ENCODE results near the gene OGA. TPM values are rescaled to one million over a fixed set of nuclear protein-coding genes. Genes with fewer than 3 reads are reported as not detected.

OGA gene
- total RNA-seq, 2 donors from 2014 or later: 131 to 241 TPM

DNA sequence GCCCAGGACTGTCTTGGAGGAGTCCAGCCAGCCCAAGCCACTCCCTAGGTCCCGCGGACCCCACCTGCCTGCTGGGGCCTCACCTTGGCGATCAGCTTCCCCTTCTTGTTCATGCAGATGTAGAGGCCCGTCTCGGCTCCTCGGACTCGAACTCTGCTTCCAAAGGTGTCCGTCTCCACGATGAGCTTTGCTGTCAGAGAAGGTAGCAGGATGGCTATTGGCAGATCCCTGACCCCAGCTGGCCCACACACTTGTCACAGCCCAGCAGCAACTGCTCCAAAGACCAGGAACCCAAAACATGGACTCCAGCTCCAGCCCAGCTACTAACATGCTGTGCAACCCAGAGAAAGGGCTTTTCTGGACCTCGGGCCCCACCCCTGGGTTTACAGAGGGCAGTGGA lies 46.9 kb downstream of the OGA start:
- Histone ChIP-seq H3K4me1 (ENCODE audit: control insufficient read depth in 1 of 2, low read depth in 2 of 2) (peaks cover 6 to 12% of the 10 kb centered on the region in 2 donors), H3K9me3 (no peaks in the 10 kb centered on the region), H3K4me3 (no peak overlapping the region), H3K27ac (no peak overlapping the region), H3K27me3 (replicated peaks; ENCODE audit: insufficient read depth) (peaks cover 8% of the 10 kb centered on the region), H3K36me3 (no peaks in the 10 kb centered on the region)
- ATAC-seq (ENCODE audit: insufficient number of reproducible peaks, low FRiP score, low read depth) (no peak), DNase-seq (ENCODE audit: low spot score) (no peak)
- TF ChIP-seq, protein P1, sequence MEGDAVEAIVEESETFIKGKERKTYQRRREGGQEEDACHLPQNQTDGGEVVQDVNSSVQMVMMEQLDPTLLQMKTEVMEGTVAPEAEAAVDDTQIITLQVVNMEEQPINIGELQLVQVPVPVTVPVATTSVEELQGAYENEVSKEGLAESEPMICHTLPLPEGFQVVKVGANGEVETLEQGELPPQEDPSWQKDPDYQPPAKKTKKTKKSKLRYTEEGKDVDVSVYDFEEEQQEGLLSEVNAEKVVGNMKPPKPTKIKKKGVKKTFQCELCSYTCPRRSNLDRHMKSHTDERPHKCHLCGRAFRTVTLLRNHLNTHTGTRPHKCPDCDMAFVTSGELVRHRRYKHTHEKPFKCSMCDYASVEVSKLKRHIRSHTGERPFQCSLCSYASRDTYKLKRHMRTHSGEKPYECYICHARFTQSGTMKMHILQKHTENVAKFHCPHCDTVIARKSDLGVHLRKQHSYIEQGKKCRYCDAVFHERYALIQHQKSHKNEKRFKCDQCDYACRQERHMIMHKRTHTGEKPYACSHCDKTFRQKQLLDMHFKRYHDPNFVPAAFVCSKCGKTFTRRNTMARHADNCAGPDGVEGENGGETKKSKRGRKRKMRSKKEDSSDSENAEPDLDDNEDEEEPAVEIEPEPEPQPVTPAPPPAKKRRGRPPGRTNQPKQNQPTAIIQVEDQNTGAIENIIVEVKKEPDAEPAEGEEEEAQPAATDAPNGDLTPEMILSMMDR (IDR thresholded peaks at IDR 0.05): no peak

DNA sequence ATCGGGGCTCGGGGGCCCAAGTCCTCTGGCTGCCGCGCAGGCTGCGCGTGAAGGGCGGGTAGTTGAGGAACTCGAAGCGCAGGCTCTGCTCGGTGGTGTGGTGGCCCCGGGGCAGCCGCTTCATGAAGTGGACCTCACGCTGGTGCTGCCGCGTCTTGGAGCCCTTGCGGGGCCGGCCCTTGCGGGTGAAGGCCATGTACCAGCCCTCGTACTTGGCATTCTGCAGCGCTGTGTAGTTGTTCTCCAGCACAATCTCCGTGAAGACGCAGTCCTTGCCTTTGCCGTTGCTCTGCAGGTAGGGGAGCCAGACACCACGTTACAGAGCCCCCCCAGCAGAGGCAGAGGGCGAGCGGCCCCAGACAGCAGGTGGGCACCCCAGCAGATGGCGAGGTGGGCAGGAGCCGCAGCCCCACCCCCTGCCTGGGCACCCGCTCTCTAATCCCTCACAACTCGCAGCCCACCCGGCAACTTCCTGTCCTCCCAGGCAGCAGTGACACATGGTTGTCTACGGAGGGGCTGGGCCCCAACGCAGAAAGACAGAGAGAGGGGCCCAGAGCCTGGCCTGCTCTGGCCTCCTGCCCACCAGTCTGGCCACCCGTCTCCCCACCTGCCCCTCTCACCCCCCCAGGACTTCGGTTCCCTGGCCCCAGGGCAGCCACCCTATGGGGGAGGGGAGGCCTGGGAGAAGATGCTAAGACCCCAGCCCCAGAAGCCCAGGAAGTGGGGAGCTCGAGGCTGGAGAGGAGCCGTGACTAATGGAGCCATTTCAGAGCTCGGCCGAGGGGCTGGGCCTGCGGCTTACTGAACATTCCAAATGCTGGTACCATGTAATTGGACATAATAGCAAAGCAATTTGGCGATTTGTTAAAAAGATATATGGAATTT lies 47.7 kb downstream of the OGA start:
- Histone ChIP-seq H3K4me1 (ENCODE audit: control insufficient read depth in 1 of 2, low read depth in 2 of 2) (peaks cover 2 to 9% of the 10 kb centered on the region in 2 donors), H3K36me3 (no peaks in the 10 kb centered on the region), H3K9me3 (no peaks in the 10 kb centered on the region), H3K4me3 (no peak overlapping the region), H3K27me3 (replicated peaks; ENCODE audit: insufficient read depth) (peaks cover 8% of the 10 kb centered on the region), H3K27ac (no peak overlapping the region)
- ATAC-seq (ENCODE audit: insufficient number of reproducible peaks, low FRiP score, low read depth) (no peak), DNase-seq (ENCODE audit: low spot score) (no peak)
- TF ChIP-seq, protein P1 (IDR thresholded peaks at IDR 0.05): no peak

DNA sequence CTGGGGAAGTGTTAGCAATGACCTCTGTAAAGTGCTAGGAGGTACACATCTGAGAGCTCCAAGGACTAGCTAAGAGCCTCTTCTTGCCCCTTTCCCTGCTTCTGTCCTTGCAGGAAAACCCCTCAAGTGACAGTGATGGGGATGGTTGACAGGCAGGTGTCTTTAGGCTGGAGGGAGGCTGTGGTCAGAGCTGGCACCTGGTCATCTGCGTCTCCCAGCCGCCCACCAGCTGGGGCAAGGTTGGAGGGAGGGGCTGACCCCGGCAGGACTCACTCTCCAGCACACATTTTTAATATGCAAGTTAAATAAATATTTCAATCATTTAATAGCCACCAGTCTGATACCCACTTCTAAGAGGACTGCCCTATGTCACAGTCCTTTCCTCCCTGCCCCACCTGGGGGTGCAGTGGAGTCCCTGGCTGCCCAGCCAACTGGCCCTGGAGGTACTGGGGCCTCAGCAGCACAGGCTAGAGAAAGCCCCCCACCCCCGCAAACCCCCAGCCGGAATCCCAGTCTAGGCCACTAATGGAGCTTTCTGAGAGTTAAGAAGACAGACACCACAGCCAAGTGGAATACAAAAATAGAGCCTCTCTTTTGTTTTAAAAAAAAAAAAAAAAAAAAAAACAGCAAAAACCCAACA lies 48.6 kb downstream of the OGA start:
- H3K4me3 ChIP-seq: no peak overlapping the region
- ATAC-seq (ENCODE audit: insufficient number of reproducible peaks, low FRiP score, low read depth) (no peak), DNase-seq (ENCODE audit: low spot score) (no peak)
- H3K27ac ChIP-seq: no peak overlapping the region
- no peaks in the 10 kb centered on the region for H3K9me3 ChIP-seq
- no peaks in the 10 kb centered on the region for H3K36me3 ChIP-seq
- H3K27me3 ChIP-seq (replicated peaks; ENCODE audit: insufficient read depth): no peaks in the 10 kb centered on the region
- TF ChIP-seq, protein P1 (IDR thresholded peaks at IDR 0.05): no peak
- H3K4me1 ChIP-seq (ENCODE audit: control insufficient read depth in 1 of 2, low read depth in 2 of 2): no peaks in the 10 kb centered on the region

DNA sequence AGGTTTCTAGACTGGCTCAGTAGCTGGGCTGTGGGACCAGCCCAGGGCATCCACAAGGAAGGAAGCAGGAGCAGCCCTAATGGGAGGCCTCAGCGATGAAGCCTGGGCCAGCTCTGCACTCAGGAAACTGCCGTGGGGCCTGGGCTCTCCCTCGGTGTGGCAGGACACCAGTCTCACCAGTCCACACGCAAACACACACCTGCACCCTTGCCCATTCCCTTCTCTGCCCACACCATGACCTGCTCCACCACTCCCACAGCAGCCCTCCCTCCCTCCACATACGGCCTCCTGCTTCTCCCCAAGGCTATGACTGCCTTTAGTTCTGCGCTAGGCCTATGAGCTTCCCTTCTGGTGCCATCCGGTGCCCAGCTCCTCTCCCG lies 49.5 kb downstream of the OGA start:
- no peak for ATAC-seq (ENCODE audit: insufficient number of reproducible peaks, low FRiP score, low read depth)
- DNase-seq (ENCODE audit: low spot score): no peak
- no peaks in the 10 kb centered on the region for H3K4me1 ChIP-seq (ENCODE audit: control insufficient read depth in 1 of 2, low read depth in 2 of 2)
- no peaks in the 10 kb centered on the region for H3K36me3 ChIP-seq
- H3K9me3 ChIP-seq: no peaks in the 10 kb centered on the region
- H3K4me3 ChIP-seq: no peak overlapping the region
- TF ChIP-seq, protein P1 (IDR thresholded peaks at IDR 0.05): no peak
- H3K27me3 ChIP-seq (replicated peaks; ENCODE audit: insufficient read depth): no peaks in the 10 kb centered on the region
- H3K27ac ChIP-seq: no peak overlapping the region

DNA sequence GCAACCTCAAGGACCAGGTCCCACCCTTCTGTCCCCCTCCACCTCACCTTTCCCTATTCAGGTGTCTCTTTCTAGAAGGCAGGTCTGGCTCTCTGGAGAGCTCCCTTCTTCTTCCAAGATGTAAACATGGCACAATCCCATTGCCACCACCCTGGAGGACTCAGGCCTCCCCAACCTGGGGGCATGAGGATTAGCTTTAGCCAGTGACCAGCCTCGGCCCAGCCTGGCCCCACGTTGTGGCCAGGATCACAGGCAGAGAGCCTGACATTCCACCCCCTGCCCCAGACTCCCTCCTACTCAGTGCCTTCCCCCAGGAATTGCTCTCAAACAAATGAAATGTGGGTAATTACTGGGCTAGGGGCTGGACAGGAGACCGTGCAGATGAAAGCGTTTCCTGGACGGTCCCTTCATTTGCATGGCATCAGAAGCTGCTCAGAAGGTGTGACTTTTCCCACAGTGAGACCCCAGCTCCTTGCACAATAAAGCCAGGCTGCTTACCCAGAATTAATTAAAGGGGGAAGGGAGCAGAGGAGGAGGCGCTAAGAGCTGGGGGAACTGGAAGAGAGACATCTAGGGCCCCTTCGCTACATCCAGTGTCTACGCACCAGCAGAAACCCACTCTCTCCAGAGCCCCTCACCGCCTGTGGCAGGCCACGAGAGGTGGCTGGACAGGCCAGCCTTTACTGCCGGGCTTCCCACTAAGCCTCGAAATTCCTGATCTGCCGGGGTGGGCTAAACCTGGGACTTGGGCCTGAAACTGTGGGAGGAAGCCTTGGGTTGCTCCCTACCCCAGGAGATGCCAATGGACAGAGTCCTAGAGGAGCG lies 50.1 kb downstream of the OGA start:
- Histone ChIP-seq H3K4me3 (no peak overlapping the region), H3K4me1 (ENCODE audit: control insufficient read depth in 1 of 2, low read depth in 2 of 2) (no peaks in the 10 kb centered on the region), H3K36me3 (no peaks in the 10 kb centered on the region), H3K27me3 (replicated peaks; ENCODE audit: insufficient read depth) (no peaks in the 10 kb centered on the region), H3K9me3 (no peaks in the 10 kb centered on the region), H3K27ac (no peak overlapping the region)
- TF ChIP-seq, protein P1 (IDR thresholded peaks at IDR 0.05): no peak
- no peak for DNase-seq (ENCODE audit: low spot score)
- ATAC-seq (ENCODE audit: insufficient number of reproducible peaks, low FRiP score, low read depth): no peak
